ENCODE data around the gene RASD1. TPM values are rescaled to one million over a fixed set of nuclear protein-coding genes. Genes with fewer than 3 reads are reported as not detected.

The RASD1 gene
- total and polyA plus RNA-seq, 5 donors from 2014 or later: 0.12 to 0.72 (median 0.26) TPM; not detected in 2

- H3K4me1 ChIP-seq (ENCODE audit: control insufficient read depth, insufficient read depth, low read length, poor library complexity, severe bottlenecking): peaks cover 29% of the 10 kb centered on the region
- H3K4me1 Mint-ChIP-seq: peaks cover 0 to 20% (median 5%) of the 10 kb centered on the region in 4 donors
- H3K36me3 Mint-ChIP-seq: peaks cover 16% of the 10 kb centered on the region
- H3K27ac ChIP-seq (ENCODE audit: insufficient read depth, low read length, poor library complexity, severe bottlenecking): no peak overlapping the region
- H3K9me3 ChIP-seq (ENCODE audit: control insufficient read depth in 2 of 2, low read length in 2 of 2): no peaks in the 10 kb centered on the region
- H3K36me3 ChIP-seq (ENCODE audit: control insufficient read depth, insufficient read depth, low read length): peaks cover 9% of the 10 kb centered on the region
- no peak overlapping the region for H3K27ac Mint-ChIP-seq
- H3K27me3 ChIP-seq (ENCODE audit: control insufficient read depth, insufficient read depth, low read length): peaks cover 2% of the 10 kb centered on the region
- peaks cover 15% of the 10 kb centered on the region for H3K27me3 Mint-ChIP-seq
- H3K9me3 Mint-ChIP-seq: no peaks in the 10 kb centered on the region
- DNase-seq (peak; percentile 10 to 51 (median 30)), ATAC-seq (ENCODE audit: low read depth in 2 of 2) (peak in 1 of 2 donors; percentile 4)
- no peak overlapping the region for H3K4me3 ChIP-seq (ENCODE audit: low read depth, low read length)
- peak overlapping the region; percentile 66 to 92 (median 84) for H3K4me3 Mint-ChIP-seq
Observed at GRCh38 chr17:17495536-17496188, 533 bp downstream of the RASD1 start.

- H3K4me3 ChIP-seq (ENCODE audit: low read depth, low read length): no peak overlapping the region
- peaks cover 0 to 20% (median 5%) of the 10 kb centered on the region in 4 donors for H3K4me1 Mint-ChIP-seq
- H3K9me3 Mint-ChIP-seq: no peaks in the 10 kb centered on the region
- H3K4me3 Mint-ChIP-seq: peak overlapping the region; percentile 66 to 92 (median 84)
- H3K36me3 ChIP-seq (ENCODE audit: control insufficient read depth, insufficient read depth, low read length): peaks cover 12% of the 10 kb centered on the region
- peaks cover 15% of the 10 kb centered on the region for H3K27me3 Mint-ChIP-seq
- H3K36me3 Mint-ChIP-seq: peaks cover 20% of the 10 kb centered on the region
- ATAC-seq (ENCODE audit: low read depth in 2 of 2) (no peak), DNase-seq (peak in 2 of 3 donors; percentile 3 to 38)
- peaks cover 2% of the 10 kb centered on the region for H3K27me3 ChIP-seq (ENCODE audit: control insufficient read depth, insufficient read depth, low read length)
- H3K27ac ChIP-seq (ENCODE audit: insufficient read depth, low read length, poor library complexity, severe bottlenecking): no peak overlapping the region
- no peaks in the 10 kb centered on the region for H3K9me3 ChIP-seq (ENCODE audit: control insufficient read depth in 2 of 2, low read length in 2 of 2)
- H3K27ac Mint-ChIP-seq: no peak overlapping the region
- H3K4me1 ChIP-seq (ENCODE audit: control insufficient read depth, insufficient read depth, low read length, poor library complexity, severe bottlenecking): peaks cover 29% of the 10 kb centered on the region
Observed at GRCh38 chr17:17494870-17495535, 1.2 kb downstream of the RASD1 start.

- Mint-ChIP-seq H3K4me3 (peak overlapping the region in 1 of 4 donors; percentile 31), H3K36me3 (peaks cover 20% of the 10 kb centered on the region), H3K27me3 (peaks cover 15% of the 10 kb centered on the region), H3K9me3 (no peaks in the 10 kb centered on the region), H3K27ac (no peak overlapping the region), H3K4me1 (peaks cover 0 to 20% (median 5%) of the 10 kb centered on the region in 4 donors)
- no peak overlapping the region for H3K4me3 ChIP-seq (ENCODE audit: low read depth, low read length)
- peaks cover 29% of the 10 kb centered on the region for H3K4me1 ChIP-seq (ENCODE audit: control insufficient read depth, insufficient read depth, low read length, poor library complexity, severe bottlenecking)
- peaks cover 12% of the 10 kb centered on the region for H3K36me3 ChIP-seq (ENCODE audit: control insufficient read depth, insufficient read depth, low read length)
- H3K27ac ChIP-seq (ENCODE audit: insufficient read depth, low read length, poor library complexity, severe bottlenecking): no peak overlapping the region
- H3K9me3 ChIP-seq (ENCODE audit: control insufficient read depth in 2 of 2, low read length in 2 of 2): no peaks in the 10 kb centered on the region
- peaks cover 2% of the 10 kb centered on the region for H3K27me3 ChIP-seq (ENCODE audit: control insufficient read depth, insufficient read depth, low read length)
- ATAC-seq (ENCODE audit: low read depth in 2 of 2) (no peak), DNase-seq (no peak)
Observed at GRCh38 chr17:17494499-17494869, 1.7 kb downstream of the RASD1 start.

GRCh38 chr17:17493986-17494466 lies 2.2 kb downstream of the RASD1 start:
- Histone ChIP-seq H3K36me3 (ENCODE audit: control insufficient read depth, insufficient read depth, low read length) (peaks cover 13% of the 10 kb centered on the region), H3K27me3 (ENCODE audit: control insufficient read depth, insufficient read depth, low read length) (peaks cover 2% of the 10 kb centered on the region), H3K27ac (ENCODE audit: insufficient read depth, low read length, poor library complexity, severe bottlenecking) (no peak overlapping the region), H3K4me1 (ENCODE audit: control insufficient read depth, insufficient read depth, low read length, poor library complexity, severe bottlenecking) (peaks cover 29% of the 10 kb centered on the region), H3K9me3 (ENCODE audit: control insufficient read depth in 2 of 2, low read length in 2 of 2) (no peaks in the 10 kb centered on the region), H3K4me3 (ENCODE audit: low read depth, low read length) (no peak overlapping the region)
- no peak for DNase-seq
- H3K27me3 Mint-ChIP-seq: peaks cover 15% of the 10 kb centered on the region
- no peak for ATAC-seq (ENCODE audit: low read depth in 2 of 2)
- H3K27ac Mint-ChIP-seq: no peak overlapping the region
- no peaks in the 10 kb centered on the region for H3K9me3 Mint-ChIP-seq
- peaks cover 20% of the 10 kb centered on the region for H3K36me3 Mint-ChIP-seq
- H3K4me1 Mint-ChIP-seq: peaks cover 0 to 20% (median 5%) of the 10 kb centered on the region in 4 donors
- peak overlapping the region in 2 of 4 donors; percentile 46 to 86 for H3K4me3 Mint-ChIP-seq

GRCh38 chr17:17493249-17493985 lies 2.8 kb downstream of the RASD1 start:
- H3K9me3 Mint-ChIP-seq: no peaks in the 10 kb centered on the region
- no peak overlapping the region for H3K4me3 ChIP-seq (ENCODE audit: low read depth, low read length)
- ATAC-seq (ENCODE audit: low read depth in 2 of 2) (no peak), DNase-seq (no peak)
- H3K27ac Mint-ChIP-seq: no peak overlapping the region
- H3K4me3 Mint-ChIP-seq: peak overlapping the region in 2 of 4 donors; percentile 46 to 60
- H3K27me3 Mint-ChIP-seq: peaks cover 15% of the 10 kb centered on the region
- H3K27ac ChIP-seq (ENCODE audit: insufficient read depth, low read length, poor library complexity, severe bottlenecking): no peak overlapping the region
- H3K4me1 Mint-ChIP-seq: peaks cover 0 to 20% (median 5%) of the 10 kb centered on the region in 4 donors
- H3K27me3 ChIP-seq (ENCODE audit: control insufficient read depth, insufficient read depth, low read length): peaks cover 2% of the 10 kb centered on the region
- H3K36me3 Mint-ChIP-seq: peaks cover 20% of the 10 kb centered on the region
- peaks cover 29% of the 10 kb centered on the region for H3K4me1 ChIP-seq (ENCODE audit: control insufficient read depth, insufficient read depth, low read length, poor library complexity, severe bottlenecking)
- H3K36me3 ChIP-seq (ENCODE audit: control insufficient read depth, insufficient read depth, low read length): peaks cover 16% of the 10 kb centered on the region
- no peaks in the 10 kb centered on the region for H3K9me3 ChIP-seq (ENCODE audit: control insufficient read depth in 2 of 2, low read length in 2 of 2)

GRCh38 chr17:17492571-17492970 lies 3.6 kb downstream of the RASD1 start:
- H3K27me3 ChIP-seq (ENCODE audit: control insufficient read depth, insufficient read depth, low read length): peaks cover 2% of the 10 kb centered on the region
- no peak overlapping the region for H3K27ac ChIP-seq (ENCODE audit: insufficient read depth, low read length, poor library complexity, severe bottlenecking)
- H3K4me1 ChIP-seq (ENCODE audit: control insufficient read depth, insufficient read depth, low read length, poor library complexity, severe bottlenecking): peaks cover 29% of the 10 kb centered on the region
- Mint-ChIP-seq H3K36me3 (peaks cover 27% of the 10 kb centered on the region), H3K4me1 (peaks cover 0 to 22% (median 8%) of the 10 kb centered on the region in 4 donors), H3K4me3 (peak overlapping the region in 1 of 4 donors; percentile 38), H3K27ac (no peak overlapping the region), H3K9me3 (no peaks in the 10 kb centered on the region), H3K27me3 (peaks cover 15% of the 10 kb centered on the region)
- H3K9me3 ChIP-seq (ENCODE audit: control insufficient read depth in 2 of 2, low read length in 2 of 2): no peaks in the 10 kb centered on the region
- ATAC-seq (ENCODE audit: low read depth in 2 of 2) (no peak), DNase-seq (no peak)
- peaks cover 19% of the 10 kb centered on the region for H3K36me3 ChIP-seq (ENCODE audit: control insufficient read depth, insufficient read depth, low read length)
- no peak overlapping the region for H3K4me3 ChIP-seq (ENCODE audit: low read depth, low read length)

- Mint-ChIP-seq H3K9me3 (no peaks in the 10 kb centered on the region), H3K36me3 (peaks cover 30% of the 10 kb centered on the region), H3K4me1 (peaks cover 0 to 22% (median 10%) of the 10 kb centered on the region in 4 donors), H3K27me3 (peaks cover 12% of the 10 kb centered on the region), H3K27ac (peak overlapping the region in 1 of 3 donors; percentile 77), H3K4me3 (peak overlapping the region in 1 of 4 donors; percentile 38)
- DNase-seq (no peak), ATAC-seq (ENCODE audit: low read depth in 2 of 2) (no peak)
- Histone ChIP-seq H3K4me3 (ENCODE audit: low read depth, low read length) (no peak overlapping the region), H3K9me3 (ENCODE audit: control insufficient read depth in 2 of 2, low read length in 2 of 2) (no peaks in the 10 kb centered on the region), H3K27me3 (ENCODE audit: control insufficient read depth, insufficient read depth, low read length) (peaks cover 2% of the 10 kb centered on the region), H3K27ac (ENCODE audit: insufficient read depth, low read length, poor library complexity, severe bottlenecking) (no peak overlapping the region), H3K4me1 (ENCODE audit: control insufficient read depth, insufficient read depth, low read length, poor library complexity, severe bottlenecking) (peaks cover 24% of the 10 kb centered on the region), H3K36me3 (ENCODE audit: control insufficient read depth, insufficient read depth, low read length) (peaks cover 19% of the 10 kb centered on the region)
Observed at GRCh38 chr17:17492085-17492484, 4.1 kb downstream of the RASD1 start.

All from CD4-positive, CD25-positive, alpha-beta regulatory T cell (primary cell).